HUES6 (cell line): Measurements from ENCODE around the gene FOXO4.
"Not testable (repeated sequence)": the region's sequence is repeated elsewhere in the genome, so short reads cannot be mapped to it uniquely, and the experiment has no call there.

Source experiments
- H3K27ac ChIP-seq: 2 replicates; pipeline ENCODE4 v1.7.0; 2013; ENCODE audit warnings: low read depth, mild to moderate bottlenecking, low read length, inconsistent platforms
- H3K27me3 ChIP-seq: 2 replicates; pipeline ENCODE4 v1.6.1; 2013; ENCODE audit warnings: low read length; ENCODE audit not compliant: control insufficient read depth, insufficient read depth
- H3K36me3 ChIP-seq: 2 replicates; pipeline ENCODE4 v1.6.1; 2013; ENCODE audit warnings: low read length; ENCODE audit not compliant: control insufficient read depth, insufficient read depth
- H3K4me1 ChIP-seq: 2 replicates; pipeline ENCODE4 v1.6.1; 2013; ENCODE audit warnings: low read length; ENCODE audit not compliant: control insufficient read depth, insufficient read depth
- H3K4me3 ChIP-seq: 2 replicates; pipeline ENCODE4 v1.5.1; 2013; ENCODE audit warnings: low read depth, low read length
- H3K9ac ChIP-seq: one replicate; pipeline ENCODE4 v1.6.1; 2013; ENCODE audit warnings: mild to moderate bottlenecking, low read length
- H3K9me3 ChIP-seq: 2 replicates; pipeline ENCODE4 v1.6.1; 2013; ENCODE audit warnings: low read depth, low read length; ENCODE audit not compliant: control insufficient read depth, insufficient read depth

The FOXO4 gene, protein sequence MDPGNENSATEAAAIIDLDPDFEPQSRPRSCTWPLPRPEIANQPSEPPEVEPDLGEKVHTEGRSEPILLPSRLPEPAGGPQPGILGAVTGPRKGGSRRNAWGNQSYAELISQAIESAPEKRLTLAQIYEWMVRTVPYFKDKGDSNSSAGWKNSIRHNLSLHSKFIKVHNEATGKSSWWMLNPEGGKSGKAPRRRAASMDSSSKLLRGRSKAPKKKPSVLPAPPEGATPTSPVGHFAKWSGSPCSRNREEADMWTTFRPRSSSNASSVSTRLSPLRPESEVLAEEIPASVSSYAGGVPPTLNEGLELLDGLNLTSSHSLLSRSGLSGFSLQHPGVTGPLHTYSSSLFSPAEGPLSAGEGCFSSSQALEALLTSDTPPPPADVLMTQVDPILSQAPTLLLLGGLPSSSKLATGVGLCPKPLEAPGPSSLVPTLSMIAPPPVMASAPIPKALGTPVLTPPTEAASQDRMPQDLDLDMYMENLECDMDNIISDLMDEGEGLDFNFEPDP

DNA sequence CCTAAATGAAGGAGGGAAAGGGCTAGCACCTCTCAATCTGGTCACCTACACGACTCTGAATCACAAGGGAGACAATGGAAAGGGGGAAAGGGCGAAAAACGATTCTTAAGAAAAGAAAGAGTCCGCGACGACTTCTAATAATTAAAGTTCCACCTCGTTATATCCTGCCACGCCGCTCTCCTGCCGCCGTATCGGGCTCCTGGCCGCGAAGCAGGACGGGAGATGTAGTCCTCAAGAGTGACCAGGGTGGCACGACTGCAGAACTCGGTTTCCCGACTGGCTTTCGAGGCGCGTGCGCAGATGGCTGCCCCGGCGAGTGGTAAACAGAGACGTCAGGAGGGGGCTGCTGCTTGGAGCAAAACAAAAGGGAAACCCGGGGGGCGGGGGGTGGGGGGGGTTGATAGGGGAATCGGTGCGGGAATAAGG lies at the start of gene FOXO4:
FOXO4 (plus strand) TSS at position 297 of the 426 bp plus-strand sequence. CDS start 678 bp downstream, outside the sequence.
- H3K9ac ChIP-seq, result peak within 1 kb of the TSS; percentile 54
- H3K36me3 ChIP-seq, result no peaks in the 10 kb centered on the region
- peaks cover 24% of the 10 kb centered on the region for H3K4me1 ChIP-seq
- peaks cover 32% of the 10 kb centered on the region for H3K27me3 ChIP-seq
- H3K9me3 ChIP-seq, result no peaks in the 10 kb centered on the region; the same call in 1 of the 2 replicates
- H3K4me3 ChIP-seq, result peak within 1 kb of the TSS; percentile 74
- no peak within 1 kb of the TSS for H3K27ac ChIP-seq

DNA sequence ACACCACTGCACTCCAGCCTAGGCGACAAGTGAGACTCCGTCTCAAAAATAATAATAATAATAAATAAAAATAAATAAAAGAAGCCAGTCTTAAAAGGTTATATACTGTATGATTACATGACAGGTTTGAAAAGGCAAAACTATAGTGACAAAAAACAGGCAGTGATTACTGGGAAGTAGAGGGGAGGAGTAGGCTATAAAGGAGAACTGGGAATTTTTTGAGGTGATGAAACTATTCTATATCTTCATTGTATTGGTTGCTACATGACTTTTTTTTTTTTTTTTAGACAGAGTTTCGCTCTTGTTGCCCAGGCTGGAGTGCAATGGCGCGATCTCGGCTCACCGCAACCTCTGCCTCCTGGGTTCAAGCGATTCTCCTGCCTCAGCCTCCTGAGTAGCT lies 47.8 kb upstream of the FOXO4 start:
- H3K4me3 ChIP-seq, H3K36me3 ChIP-seq, H3K27me3 ChIP-seq, H3K9ac ChIP-seq, H3K4me1 ChIP-seq, H3K9me3 ChIP-seq, H3K27ac ChIP-seq: not testable (repeated sequence)

DNA sequence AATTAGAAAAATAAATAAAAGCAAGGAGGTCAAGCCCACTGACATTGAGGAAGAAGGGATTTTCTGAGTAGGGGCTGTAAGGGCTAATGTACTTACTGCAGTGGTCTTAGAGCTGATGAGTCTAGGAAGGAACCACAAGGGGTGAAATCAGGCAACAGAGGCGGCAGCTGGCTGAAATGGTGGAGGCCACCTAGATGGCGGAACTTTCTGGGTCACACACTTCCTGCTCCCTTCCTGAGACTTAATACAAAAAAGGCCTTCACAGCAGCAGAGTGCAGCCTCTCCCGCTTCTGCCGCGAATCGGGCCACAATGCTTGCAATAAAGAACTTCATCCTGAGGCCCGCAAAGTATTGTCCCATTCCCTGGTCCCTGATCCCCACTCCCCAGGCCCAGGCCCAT lies 42.9 kb upstream of the FOXO4 start:
- Histone ChIP-seq H3K9me3 (no peaks in the 10 kb centered on the region), H3K36me3 (no peaks in the 10 kb centered on the region), H3K9ac (peak overlapping the region; percentile 40), H3K4me1 (no peaks in the 10 kb centered on the region), H3K27ac (no peak overlapping the region), H3K27me3 (no peaks in the 10 kb centered on the region), H3K4me3 (peak overlapping the region; percentile 59)

DNA sequence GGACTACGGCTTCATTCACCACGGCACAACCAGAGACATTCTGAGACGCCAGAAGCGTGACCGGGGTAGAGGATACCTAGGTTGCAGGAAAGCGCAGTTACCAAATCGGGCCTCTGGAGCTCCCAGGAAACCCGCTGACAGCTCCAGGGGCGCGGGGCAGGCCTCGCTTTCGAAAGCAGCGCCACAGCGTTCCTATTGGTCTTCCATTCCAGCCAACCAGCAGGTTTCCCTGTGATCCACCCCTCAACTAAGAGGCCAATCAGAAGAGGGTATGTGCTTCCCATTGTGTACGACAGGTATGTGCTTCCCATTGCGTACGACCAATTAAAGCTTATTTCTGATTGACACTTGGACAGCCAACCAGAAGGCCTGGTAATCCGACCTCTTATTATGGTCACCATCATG lies 42.4 kb upstream of the FOXO4 start:
- no peaks in the 10 kb centered on the region for H3K4me1 ChIP-seq
- peak overlapping the region; percentile 40 for H3K9ac ChIP-seq
- H3K9me3 ChIP-seq, result no peaks in the 10 kb centered on the region
- H3K27ac ChIP-seq, result no peak overlapping the region
- H3K4me3 ChIP-seq, result peak overlapping the region; percentile 59
- peaks cover 4% of the 10 kb centered on the region; the same call in 1 of the 2 replicates for H3K36me3 ChIP-seq
- no peaks in the 10 kb centered on the region for H3K27me3 ChIP-seq

DNA sequence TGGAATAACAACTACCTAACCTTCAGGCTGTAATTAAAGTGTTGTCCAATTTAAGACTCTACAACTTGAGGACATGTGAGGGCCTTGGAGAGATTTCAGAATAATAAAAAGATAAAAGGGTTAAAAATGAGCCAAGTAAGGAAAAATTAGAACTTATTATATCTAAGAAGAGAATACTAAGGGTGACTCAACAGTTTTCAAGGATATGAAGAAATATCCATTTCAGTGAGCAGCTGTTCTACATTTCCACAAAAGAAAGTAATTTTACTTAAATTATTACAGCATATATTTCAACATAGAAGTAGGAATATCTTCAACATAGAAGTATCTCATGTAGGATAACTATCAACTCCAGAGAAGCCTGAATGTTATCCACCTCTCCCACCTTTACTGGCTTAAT lies 38.8 kb upstream of the FOXO4 start:
- Histone ChIP-seq H3K36me3 (peaks cover 31% of the 10 kb centered on the region), H3K4me3 (no peak overlapping the region), H3K4me1 (no peaks in the 10 kb centered on the region), H3K9ac (no peak overlapping the region), H3K27ac (no peak overlapping the region), H3K27me3 (no peaks in the 10 kb centered on the region), H3K9me3 (peaks cover 5% of the 10 kb centered on the region; the same call in 1 of the 2 replicates)

DNA sequence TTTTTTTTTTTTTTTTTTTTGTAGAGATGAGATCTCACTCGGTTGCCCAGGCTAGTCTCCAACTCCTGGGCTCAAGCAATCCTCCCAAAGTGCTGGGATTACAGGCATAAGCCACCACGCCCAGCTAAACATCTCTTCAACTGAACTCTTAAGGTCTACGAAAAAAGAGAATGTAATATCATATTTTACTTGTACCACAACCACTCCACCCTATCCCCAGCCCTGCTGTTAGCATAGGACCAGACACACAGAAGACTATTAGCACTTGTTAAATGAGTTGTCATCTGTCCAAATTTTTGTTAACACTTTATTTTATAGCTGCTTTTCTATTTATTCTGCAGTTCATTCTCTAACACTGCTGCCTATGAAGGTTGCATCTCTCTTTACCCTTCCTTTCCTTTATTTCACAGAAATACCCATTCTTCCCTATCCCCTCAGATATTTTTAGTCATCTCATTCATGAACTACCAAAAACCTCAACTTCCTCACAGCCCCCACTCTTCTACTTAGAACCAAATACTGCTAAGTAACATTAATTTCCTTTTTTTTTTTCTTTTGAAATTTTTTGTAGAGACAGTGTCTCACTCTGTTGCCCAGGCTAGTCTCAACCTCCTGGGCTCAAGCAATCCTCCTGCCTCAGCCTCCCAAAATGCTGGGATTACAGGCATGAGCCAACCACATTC lies 37.7 kb upstream of the FOXO4 start:
- Histone ChIP-seq H3K36me3 (peaks cover 38% of the 10 kb centered on the region), H3K27ac (no peak overlapping the region), H3K4me1 (no peaks in the 10 kb centered on the region), H3K9ac (no peak overlapping the region), H3K9me3 (peaks cover 6% of the 10 kb centered on the region; the same call in 1 of the 2 replicates), H3K27me3 (no peaks in the 10 kb centered on the region), H3K4me3 (no peak overlapping the region)

DNA sequence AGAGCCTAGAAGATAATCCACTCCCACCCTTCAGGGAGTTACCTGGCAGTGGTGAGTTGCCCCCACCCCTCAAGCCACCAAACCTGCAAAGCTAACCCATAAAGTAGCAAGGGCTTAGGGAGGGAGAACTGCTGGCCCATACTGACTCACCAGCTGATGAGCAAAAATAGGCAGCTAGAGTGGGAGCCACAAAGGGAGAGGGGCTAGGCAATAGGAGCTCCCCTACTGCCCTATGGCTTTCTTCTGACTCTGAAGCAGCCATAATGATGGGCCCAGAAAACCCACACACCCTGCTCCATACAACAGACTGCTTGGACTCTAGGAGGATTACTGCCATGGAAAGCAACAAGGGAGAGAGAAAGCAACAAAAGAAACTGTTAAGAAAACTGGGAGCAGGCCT lies 35.5 kb upstream of the FOXO4 start:
- Histone ChIP-seq H3K4me1 (no peaks in the 10 kb centered on the region), H3K36me3 (peaks cover 38% of the 10 kb centered on the region), H3K9me3 (peaks cover 6% of the 10 kb centered on the region; the same call in 1 of the 2 replicates), H3K27me3 (no peaks in the 10 kb centered on the region), H3K9ac (no peak overlapping the region), H3K4me3 (no peak overlapping the region), H3K27ac (no peak overlapping the region)

DNA sequence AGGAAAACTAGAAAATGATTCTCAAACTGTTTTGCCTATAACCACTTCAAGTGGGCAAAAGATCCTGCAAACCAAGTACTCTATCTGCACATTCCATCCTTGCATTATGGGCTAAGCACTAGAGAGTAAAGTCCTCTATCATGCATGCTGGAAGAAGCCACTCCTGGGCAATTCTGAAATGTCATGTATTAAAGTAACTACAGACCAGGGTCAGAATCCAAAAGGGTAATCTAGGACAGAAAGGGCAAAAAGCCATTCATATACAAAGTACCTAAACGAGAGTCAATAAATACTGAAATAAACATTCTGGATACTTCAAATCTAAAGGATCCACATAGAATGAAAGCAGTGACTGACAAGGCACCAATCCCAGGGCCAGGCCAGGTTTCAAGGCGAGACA lies 28.6 kb upstream of the FOXO4 start:
- no peaks in the 10 kb centered on the region for H3K27me3 ChIP-seq

DNA sequence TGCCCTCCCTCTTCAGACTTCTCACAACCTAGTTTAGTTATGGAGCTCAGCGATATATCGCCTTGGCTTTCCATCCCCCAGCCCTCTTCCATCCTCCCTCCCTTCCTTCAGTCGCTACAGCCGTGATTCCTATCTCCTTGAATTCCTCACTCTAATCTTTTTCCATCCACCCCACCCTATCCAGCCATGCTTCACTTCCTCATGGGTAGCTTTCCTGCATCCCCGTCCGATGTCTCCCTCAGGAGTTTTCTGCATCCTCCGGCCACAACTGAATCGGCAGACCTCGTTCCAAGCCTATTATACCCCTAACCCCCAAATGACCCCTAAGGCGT lies 28.0 kb upstream of the FOXO4 start:
- Histone ChIP-seq H3K9ac (peak overlapping the region; percentile 80), H3K4me1 (no peaks in the 10 kb centered on the region), H3K9me3 (peaks cover 2% of the 10 kb centered on the region; the same call in 1 of the 2 replicates), H3K36me3 (peaks cover 4% of the 10 kb centered on the region), H3K4me3 (peak overlapping the region; percentile 95), H3K27me3 (no peaks in the 10 kb centered on the region), H3K27ac (no peak overlapping the region; the same call in 1 of the 2 replicates)

More for the DNA sequence above, 28.6 kb upstream of the FOXO4 start:
- H3K9me3 ChIP-seq, result peaks cover 2% of the 10 kb centered on the region; the same call in 1 of the 2 replicates
- peak overlapping the region; percentile 80 for H3K9ac ChIP-seq
- H3K4me3 ChIP-seq, result peak overlapping the region; percentile 95
- no peak overlapping the region for H3K27ac ChIP-seq
- peaks cover 5% of the 10 kb centered on the region for H3K36me3 ChIP-seq
- no peaks in the 10 kb centered on the region for H3K4me1 ChIP-seq

DNA sequence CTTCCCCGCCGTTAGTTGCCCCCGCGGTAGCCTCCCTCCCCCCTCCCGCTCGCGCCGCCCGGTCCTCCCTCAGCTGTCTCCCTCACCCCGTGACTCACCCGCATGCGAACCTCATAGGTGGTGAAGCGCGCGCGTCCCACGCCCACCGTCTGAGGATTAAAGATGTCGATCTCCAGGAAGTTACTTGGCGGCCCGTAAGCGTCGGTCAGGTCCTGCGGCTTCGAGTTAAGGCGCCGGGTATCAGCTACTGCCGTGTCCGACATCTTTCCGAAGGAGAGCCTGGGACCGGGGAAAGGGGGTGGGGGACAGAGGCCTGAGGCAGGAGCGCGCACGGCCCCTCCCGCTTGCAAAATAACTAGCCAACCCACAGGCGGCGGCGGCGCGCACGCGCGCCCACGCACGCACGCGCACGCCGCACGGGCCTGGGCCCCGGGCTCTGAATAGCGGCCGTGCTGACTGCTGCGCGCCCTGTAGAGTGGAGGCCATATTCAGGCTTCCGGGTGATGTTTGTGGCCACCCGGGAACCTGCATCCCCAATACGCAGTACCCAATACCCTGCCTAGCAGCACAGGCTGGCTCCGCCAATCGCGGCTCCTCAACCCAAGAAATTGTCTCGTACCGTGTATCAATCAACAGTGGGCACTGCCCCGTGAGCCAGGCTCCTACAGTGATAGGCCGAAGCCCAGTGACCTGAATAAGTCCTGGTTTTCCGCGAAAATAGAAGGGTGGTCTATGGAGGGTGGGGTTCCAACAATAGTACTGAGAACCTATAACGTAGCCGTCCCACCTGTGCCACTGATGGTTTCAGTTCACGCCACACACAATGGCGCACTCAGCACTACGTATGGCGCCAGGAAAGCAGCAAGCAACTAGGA lies 27.4 kb upstream of the FOXO4 start, which contains the start of gene SNX12:
SNX12 (minus strand) TSS at position 291 of the 875 bp plus-strand sequence; CDS start at position 263, 28 bp downstream.
- Histone ChIP-seq H3K9me3 (peaks cover 2% of the 10 kb centered on the region; the same call in 1 of the 2 replicates), H3K4me1 (no peaks in the 10 kb centered on the region), H3K4me3 (peak within 1 kb of the TSS; percentile 95), H3K27ac (no peak within 1 kb of the TSS; the same call in 1 of the 2 replicates), H3K27me3 (no peaks in the 10 kb centered on the region), H3K9ac (peak within 1 kb of the TSS; percentile 80), H3K36me3 (no peaks in the 10 kb centered on the region; the same call in 1 of the 2 replicates)
